Prostate gland (tissue), 2 donors: Measurements from ENCODE around the gene HUNK. TPM values are rescaled to one million over a fixed set of nuclear protein-coding genes. Genes with fewer than 3 reads are reported as not detected.

Experiments
- DNase-seq: peaks from one replicate; pipeline ENCODE4 v3.0.0-alpha.2; 2019; ENCODE audit warnings: low spot score
- H3K27ac ChIP-seq, 2 donors: fragments of 200-600 bp; sonication (generic); 2 replicates each; pipeline ENCODE4 v1.5.1; 2017 to 2019
- H3K27me3 ChIP-seq: fragments of 200-600 bp; sonication (generic); replicated peaks from 2 replicates; pipeline ENCODE4 v1.5.1; 2019; ENCODE audit not compliant: insufficient read depth
- H3K36me3 ChIP-seq, 2 donors: fragments of 200-600 bp; sonication (generic); 1 replicate in 1 of 2; 2 replicates in 1 of 2; pipeline versions ENCODE4 v1.5.1 to v1.8.1; 2017 to 2019
- H3K4me1 ChIP-seq: fragments of 200-600 bp; sonication (generic); replicated peaks from 2 replicates; pipeline ENCODE4 v1.5.1; 2019
- H3K4me3 ChIP-seq, 2 donors: fragments of 200-600 bp; sonication (generic); 2 replicates each; pipeline ENCODE4 v1.5.1; 2017 to 2019
- H3K9me3 ChIP-seq: fragments of 200-600 bp; sonication (generic); 2 replicates; pipeline ENCODE4 v1.5.1; 2017
- CTCF ChIP-seq, 4 experiments: fragments of 200-600 bp in 2 of 4; fragments of 450-650 bp in 2 of 4; sonication (generic) in 2 of 4; IDR thresholded peaks; 1 replicate in 3 of 4; 2 replicates in 1 of 4; pipeline ENCODE4 v1.5.1; 2016 to 2019; ENCODE audit warnings: antibody characterized with exemption in 4 of 4, mild to moderate bottlenecking in 2 of 4, moderate library complexity in 2 of 4
- POLR2A ChIP-seq: fragments of 450-650 bp; IDR thresholded peaks from one replicate; pipeline ENCODE4 v1.6.1; 2016; ENCODE audit warnings: antibody characterized with exemption, mild to moderate bottlenecking
- POLR2AphosphoS5 ChIP-seq: sonication (generic); formaldehyde crosslinking; IDR thresholded peaks from one replicate; pipeline ENCODE4 v1.6.1; 2017; ENCODE audit warnings: antibody characterized with exemption
- WGBS: methylation state at CpG from one replicate; pipeline ENCODE4 v1.1.5; 2018; 5-methylcytosine and 5-hydroxymethylcytosine counted together
- intact Hi-C: fragments of 100-400 bp; cut with DNase I; formaldehyde crosslinking; loops from one replicate; pipeline ENCODE4 v1.14.2; 2022
- total RNA-seq, 2 donors: library from RNA; depleted of rRNA; stranded (reverse); fragments of >200 nt; gene quantifications; one replicate each; pipeline ENCODE4 v1.1.0, GENCODE V29; 2016

The HUNK gene
- total RNA-seq, 2 donors from 2014 or later: 3.7 to 5.0 TPM

- intact Hi-C loops: no loop called here
- DNase-seq: no peak
- no peaks in the 10 kb centered on the region for H3K27me3 ChIP-seq
Observed at GRCh38 chr21:31910074-31910470, 37.3 kb downstream of the HUNK start.

GRCh38 chr21:31911138-31911907, 38.5 kb downstream of the HUNK start:
- no peak overlapping the region for H3K27ac ChIP-seq

More at GRCh38 chr21:31910074-31910470, 37.3 kb downstream of the HUNK start:
- Histone ChIP-seq H3K4me3 (no peak overlapping the region), H3K4me1 (no peaks in the 10 kb centered on the region), H3K9me3 (no peaks in the 10 kb centered on the region), H3K27ac (no peak overlapping the region), H3K36me3 (no peaks in the 10 kb centered on the region)
- WGBS: 88% methylated on average over 2 of the region's 2 CpGs
- TF ChIP-seq CTCF (IDR thresholded peaks at IDR 0.05) (no peak), POLR2AphosphoS5 (no peak), POLR2A (no peak)

GRCh38 chr21:31912501-31912900, 39.7 kb downstream of the HUNK start:
- H3K36me3 ChIP-seq: no peaks in the 10 kb centered on the region
- DNase-seq: no peak
- TF ChIP-seq POLR2AphosphoS5 (no peak), CTCF (IDR thresholded peaks at IDR 0.05) (no peak), POLR2A (no peak)
- no peak overlapping the region for H3K4me3 ChIP-seq
- no peaks in the 10 kb centered on the region for H3K9me3 ChIP-seq
- WGBS: 76% methylated on average over 9 of the region's 9 CpGs
- H3K27ac ChIP-seq: no peak overlapping the region
- intact Hi-C loops: no loop called here
- no peaks in the 10 kb centered on the region for H3K4me1 ChIP-seq
- no peaks in the 10 kb centered on the region for H3K27me3 ChIP-seq

More at GRCh38 chr21:31911138-31911907, 38.5 kb downstream of the HUNK start:
- Histone ChIP-seq H3K36me3 (no peaks in the 10 kb centered on the region), H3K4me3 (no peak overlapping the region), H3K4me1 (no peaks in the 10 kb centered on the region), H3K27me3 (no peaks in the 10 kb centered on the region), H3K9me3 (no peaks in the 10 kb centered on the region)
- no peak for DNase-seq
- intact Hi-C loops: no loop called here
- TF ChIP-seq POLR2A (no peak), CTCF (IDR thresholded peaks at IDR 0.05) (no peak), POLR2AphosphoS5 (no peak)
- WGBS: 92% methylated on average over 17 of the region's 17 CpGs

- no peak overlapping the region for H3K27ac ChIP-seq
- no peaks in the 10 kb centered on the region for H3K4me1 ChIP-seq
- H3K27me3 ChIP-seq: no peaks in the 10 kb centered on the region
- WGBS: 84% methylated on average over 5 of the region's 5 CpGs
- DNase-seq: no peak
- H3K4me3 ChIP-seq: no peak overlapping the region
- no peaks in the 10 kb centered on the region for H3K36me3 ChIP-seq
- TF ChIP-seq POLR2A (no peak), POLR2AphosphoS5 (no peak), CTCF (IDR thresholded peaks at IDR 0.05) (no peak)
- intact Hi-C loops: no loop called here
- H3K9me3 ChIP-seq: no peaks in the 10 kb centered on the region
Observed at GRCh38 chr21:31913182-31913608, 40.4 kb downstream of the HUNK start.

GRCh38 chr21:31914472-31914871, 41.7 kb downstream of the HUNK start:
- Histone ChIP-seq H3K27me3 (no peaks in the 10 kb centered on the region), H3K4me1 (no peaks in the 10 kb centered on the region), H3K36me3 (no peaks in the 10 kb centered on the region), H3K27ac (no peak overlapping the region), H3K9me3 (no peaks in the 10 kb centered on the region), H3K4me3 (no peak overlapping the region)
- no peak for TF ChIP-seq POLR2AphosphoS5
- no peak for TF ChIP-seq CTCF (IDR thresholded peaks at IDR 0.05)
- no peak for TF ChIP-seq POLR2A
- no peak for DNase-seq
- intact Hi-C loops: no loop called here
- 63% methylated on average over 4 of the region's 4 CpGs for WGBS
